Pancreas (tissue), 10 donors: ENCODE measurements around the gene ACVR1C. TPM values are rescaled to one million over a fixed set of nuclear protein-coding genes. Genes with fewer than 3 reads are reported as not detected.
"Not testable (repeated sequence)": the region's sequence is repeated elsewhere in the genome, so short reads cannot be mapped to it uniquely, and the experiment has no call there.

Experiments
- ATAC-seq, 4 donors: fragments of 200-7000 bp; cut with Tn5 transposase; one replicate each; pipeline versions ENCODE4 v1.8.0 to v1.9.1; 2020; ENCODE audit warnings: mild to moderate bottlenecking in 4 of 4, moderate library complexity in 4 of 4
- DNase-seq, 6 donors: peaks; one replicate each; pipeline ENCODE4 v3.0.0-alpha.2; 2020
- FAIRE-seq: peaks from 2 replicates; lab custom pipeline; 2012; peaks lifted over from hg19 to GRCh38; lab: Jason Lieb, UNC
- H3K27ac ChIP-seq, 4 donors: fragments of 200-600 bp; sonication (generic); 1 replicate in 3 of 4; 2 replicates in 1 of 4; pipeline versions ENCODE4 v1.5.0 to v1.8.0; 2020
- H3K27me3 ChIP-seq, 4 donors: fragments of 200-600 bp; one replicate each; pipeline ENCODE4 v1.8.0; 2021
- H3K36me3 ChIP-seq, 3 donors: fragments of 200-600 bp; sonication (generic) in 1 of 3; one replicate each; pipeline versions ENCODE4 v1.5.0 to v1.8.0; 2020 to 2021
- H3K4me1 ChIP-seq, 3 donors: fragments of 200-600 bp; one replicate each; pipeline ENCODE4 v1.8.0; 2021
- H3K4me3 ChIP-seq, 4 donors: fragments of 200-600 bp; sonication (generic) in 2 of 4; one replicate each; pipeline versions ENCODE4 v1.5.0 to v1.8.0; 2020 to 2021
- H3K9me3 ChIP-seq, 4 donors: fragments of 200-600 bp; one replicate each; pipeline ENCODE4 v1.8.0; 2021
- CTCF ChIP-seq, 4 donors: fragments of 200-600 bp; sonication (generic) in 3 of 4; IDR thresholded peaks; one replicate each; pipeline versions ENCODE4 v1.5.0 to v1.8.0; 2021; ENCODE audit warnings: antibody characterized with exemption in 4 of 4
- WGBS, 2 donors: extraction: QIAGEN DNeasy Blood & Tissue Kit; methylation state at CpG; one replicate each; pipeline ENCODE4 v1.1.7; 2013; 5-methylcytosine and 5-hydroxymethylcytosine counted together
- intact Hi-C, 3 donors: fragments of 100-400 bp; cut with DNase I; formaldehyde crosslinking; loops; one replicate each; pipeline versions ENCODE4 v1.11.1 to v1.14.2; 2022
- polyA plus RNA-seq, 2 donors: library from polyadenylated mRNA; stranded (reverse); fragments of 200-250 nt; gene quantifications; one replicate each; pipeline ENCODE4 v1.2.3, GENCODE V29; 2013
- total RNA-seq, 6 donors: library from RNA; stranded (reverse); fragmentation: NEBNext Ultra II Directional in 4 of 6; extraction: Animal tissue kit (Norgen Biotek cat#: 25700) in 4 of 6; gene quantifications; one replicate each; pipeline versions ENCODE4 v1.2.1 to v1.2.4, GENCODE V29; 2021 to 2023
- donor health status: healthy with polysubstance abuse.
- donor health status: DM: no; HTN: no; CAD: no; lungs with moderate emphysema.
- donor health status: DM: no; HTN: no; CAD: no.
- donor health status: control.
- donor health status: control.
- donor health status: Bipolar disorder and iron deficiency.
- donor health status: DM: yes; HTN: yes; CAD: no.
- donor health status: DM: no; HTN: no; CAD: no.
- donor health status: DM: no; HTN: no; CAD: no.
- donor health status: DM: yes; HTN: yes; CAD: no.

ACVR1C gene
- total and polyA plus RNA-seq, 8 donors = 0.46 to 2.7 (median 1.5) TPM

DNA sequence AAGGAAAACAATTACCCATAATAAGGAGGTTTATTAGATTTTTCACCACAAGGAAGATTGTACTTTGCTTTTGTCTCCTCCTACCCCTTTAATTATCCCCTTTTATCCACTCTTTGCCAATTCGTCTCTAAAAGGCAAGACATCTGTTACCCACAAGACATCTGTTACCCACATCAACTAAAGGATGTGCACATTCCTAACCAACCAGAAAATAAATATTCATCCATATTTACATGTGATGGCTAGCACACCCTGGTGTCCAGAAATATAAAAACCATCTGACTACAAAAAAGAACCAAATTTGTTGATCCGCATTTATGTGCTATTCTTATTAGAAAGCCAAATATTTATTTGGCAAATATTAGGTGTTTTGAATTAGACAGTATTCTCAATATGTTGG is 35.7 kb downstream of the ACVR1C start:
- Histone ChIP-seq H3K9me3 (no peaks in the 10 kb centered on the region), H3K27ac (no peak overlapping the region), H3K4me3 (no peak overlapping the region), H3K4me1 (no peaks in the 10 kb centered on the region), H3K27me3 (no peaks in the 10 kb centered on the region), H3K36me3 (no peaks in the 10 kb centered on the region)
- no peak for FAIRE-seq
- intact Hi-C loops = no loop called here
- TF ChIP-seq CTCF (IDR thresholded peaks at IDR 0.05) = no peak
- WGBS, 2 donors = 62 to 80% methylated on average over 2 of the region's 2 CpGs
- DNase-seq = no peak
- ATAC-seq = peak in 2 of 4 donors; percentile 49

DNA sequence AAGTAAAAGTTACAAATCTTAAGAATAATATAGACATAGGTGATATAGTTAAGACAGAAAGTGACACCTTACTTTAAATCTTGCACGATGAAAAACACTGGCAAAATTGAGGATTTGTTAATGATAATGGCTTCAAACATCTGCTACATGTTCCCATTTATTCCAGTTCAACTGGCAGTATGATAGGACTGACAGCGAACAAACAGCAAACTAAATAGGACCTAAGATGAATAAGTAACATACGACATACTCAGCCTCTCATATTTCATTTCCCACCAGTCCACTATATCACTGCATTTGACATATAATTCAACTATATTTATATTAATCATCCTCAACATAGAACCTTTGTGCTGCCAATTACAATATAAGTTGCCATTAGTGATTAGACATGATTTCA is 36.3 kb downstream of the ACVR1C start:
- Histone ChIP-seq H3K9me3 (no peaks in the 10 kb centered on the region), H3K36me3 (no peaks in the 10 kb centered on the region), H3K4me1 (no peaks in the 10 kb centered on the region), H3K4me3 (no peak overlapping the region), H3K27me3 (no peaks in the 10 kb centered on the region), H3K27ac (no peak overlapping the region)
- no peak for FAIRE-seq
- TF ChIP-seq CTCF (IDR thresholded peaks at IDR 0.05) = no peak
- intact Hi-C loops = no loop called here
- WGBS, 2 donors = 44 to 50% methylated on average over 3 of the region's 3 CpGs
- DNase-seq = no peak
- peak in 2 of 4 donors; percentile 59 to 64 for ATAC-seq

DNA sequence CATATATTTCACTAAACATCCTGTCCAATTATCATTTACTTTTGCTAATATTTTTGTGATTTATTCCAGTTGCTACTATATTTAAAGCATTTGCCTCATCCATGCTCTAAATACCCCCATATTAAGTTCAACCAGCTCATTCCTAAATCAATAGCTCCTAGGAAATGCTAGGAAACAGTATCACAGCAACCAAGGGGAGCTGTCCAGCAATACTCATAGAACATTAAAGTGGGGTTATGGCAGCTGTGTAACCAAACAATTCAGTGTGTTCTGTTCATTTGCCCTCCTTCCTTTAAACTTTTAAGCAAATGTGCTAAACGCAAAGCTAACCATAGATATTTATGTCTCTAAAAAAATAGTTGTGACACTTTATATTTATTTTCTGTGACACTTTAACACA is 41.1 kb downstream of the ACVR1C start:
- WGBS, 2 donors = 75 to 83% methylated on average over 1 of the region's 1 CpG
- intact Hi-C loops = no loop called here
- no peak for DNase-seq

GRCh38 chr2:157574165-157574564 is 54.5 kb downstream of the ACVR1C start:
- intact Hi-C loops = no loop called here
- no peaks in the 10 kb centered on the region for H3K36me3 ChIP-seq
- H3K4me1 ChIP-seq = no peaks in the 10 kb centered on the region
- no peak for DNase-seq
- no peaks in the 10 kb centered on the region for H3K9me3 ChIP-seq
- H3K27ac ChIP-seq = no peak overlapping the region
- no peak for TF ChIP-seq CTCF (IDR thresholded peaks at IDR 0.05)
- ATAC-seq = no peak
- no peak for FAIRE-seq
- no peak overlapping the region for H3K4me3 ChIP-seq
- H3K27me3 ChIP-seq = no peaks in the 10 kb centered on the region

More for the DNA sequence above, 41.1 kb downstream of the ACVR1C start:
- TF ChIP-seq CTCF (IDR thresholded peaks at IDR 0.05) = no peak
- Histone ChIP-seq H3K36me3 (no peaks in the 10 kb centered on the region), H3K9me3 (no peaks in the 10 kb centered on the region), H3K27ac (no peak overlapping the region), H3K4me3 (no peak overlapping the region), H3K27me3 (no peaks in the 10 kb centered on the region), H3K4me1 (no peaks in the 10 kb centered on the region)
- FAIRE-seq = no peak
- peak in 3 of 4 donors; percentile 25 to 84 (median 68) for ATAC-seq

DNA sequence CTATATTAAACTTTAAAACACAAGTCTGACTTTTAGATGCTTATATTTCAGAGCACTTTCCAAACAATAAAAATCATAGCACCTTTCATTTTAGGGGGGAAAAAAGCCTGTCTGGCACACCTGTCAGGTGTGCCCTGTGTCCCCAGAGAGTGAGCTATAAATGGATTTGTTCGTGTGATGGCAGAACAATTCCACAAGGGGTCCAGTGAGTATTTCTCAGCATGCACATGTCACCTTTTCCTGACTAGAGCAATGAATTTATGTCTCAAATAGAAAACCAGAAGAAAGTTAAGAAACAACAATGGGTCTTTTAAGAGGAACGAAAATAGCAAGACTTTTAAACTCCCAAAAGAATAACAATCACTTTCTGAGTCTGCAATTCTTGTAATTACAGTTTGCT is 55.9 kb downstream of the ACVR1C start:
- H3K27me3 ChIP-seq = no peaks in the 10 kb centered on the region
- H3K4me3 ChIP-seq = no peak overlapping the region
- DNase-seq (peak in 1 of 6 donors; percentile 8), ATAC-seq (peak in 2 of 4 donors; percentile 40 to 66), FAIRE-seq (no peak)
- intact Hi-C loops = no loop called here
- no peaks in the 10 kb centered on the region for H3K36me3 ChIP-seq
- 22 to 29% methylated on average over 2 of the region's 2 CpGs for WGBS, 2 donors
- no peaks in the 10 kb centered on the region for H3K4me1 ChIP-seq
- H3K9me3 ChIP-seq = no peaks in the 10 kb centered on the region
- H3K27ac ChIP-seq = no peak overlapping the region
- TF ChIP-seq CTCF (IDR thresholded peaks at IDR 0.05) = peak in 1 of 4 donors; percentile 31

DNA sequence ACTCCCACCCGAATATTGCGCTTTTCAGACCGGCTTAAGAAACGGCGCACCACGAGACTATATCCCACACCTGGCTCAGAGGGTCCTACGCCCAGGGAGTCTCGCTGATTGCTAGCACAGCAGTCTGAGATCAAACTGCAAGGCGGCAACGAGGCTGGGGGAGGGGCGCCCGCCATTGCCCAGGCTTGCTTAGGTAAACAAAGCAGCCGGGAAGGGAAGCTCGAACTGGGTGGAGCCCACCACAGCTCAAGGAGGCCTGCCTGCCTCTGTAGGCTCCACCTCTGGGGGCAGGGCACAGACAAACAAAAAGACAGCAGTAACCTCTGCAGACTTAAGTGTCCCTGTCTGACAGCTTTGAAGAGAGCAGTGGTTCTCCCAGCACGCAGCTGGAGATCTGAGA is 62.0 kb downstream of the ACVR1C start:
- H3K4me1 ChIP-seq, H3K27me3 ChIP-seq, H3K9me3 ChIP-seq, H3K36me3 ChIP-seq, FAIRE-seq, intact Hi-C loops, H3K4me3 ChIP-seq, DNase-seq, H3K27ac ChIP-seq, ATAC-seq: not testable (repeated sequence)
- 40 to 44% methylated on average over 8 to 13 of the region's 15 CpGs for WGBS, 2 donors

DNA sequence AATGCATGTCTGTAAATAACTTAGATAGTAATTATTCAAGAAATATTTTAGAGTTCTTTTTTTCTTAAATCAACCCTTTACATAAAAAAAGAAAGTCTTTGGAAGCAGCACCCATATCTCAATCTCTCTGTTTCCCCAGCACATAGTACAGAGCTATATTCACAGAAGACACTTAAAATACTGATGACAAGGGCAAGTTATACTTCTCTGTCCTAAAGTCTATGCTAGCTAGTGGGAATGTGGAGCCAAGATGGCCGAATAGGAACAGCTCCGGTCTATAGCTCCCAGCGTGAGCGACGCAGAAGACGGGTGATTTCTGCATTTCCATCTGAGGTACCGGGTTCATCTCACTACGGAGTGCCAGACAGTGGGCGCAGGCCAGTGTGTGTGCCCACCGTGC is 62.6 kb downstream of the ACVR1C start:
- ATAC-seq, H3K4me1 ChIP-seq, intact Hi-C loops, H3K27me3 ChIP-seq, FAIRE-seq, H3K4me3 ChIP-seq, H3K9me3 ChIP-seq, DNase-seq, H3K27ac ChIP-seq, H3K36me3 ChIP-seq: not testable (repeated sequence)
- 93 to 98% methylated on average over 10 of the region's 10 CpGs for WGBS, 2 donors
